ENCODE data around the gene AFMID.
"Not testable (repeated sequence)": the region's sequence is repeated elsewhere in the genome, so short reads cannot be mapped to it uniquely, and the experiment has no call there.

AFMID gene

DNA sequence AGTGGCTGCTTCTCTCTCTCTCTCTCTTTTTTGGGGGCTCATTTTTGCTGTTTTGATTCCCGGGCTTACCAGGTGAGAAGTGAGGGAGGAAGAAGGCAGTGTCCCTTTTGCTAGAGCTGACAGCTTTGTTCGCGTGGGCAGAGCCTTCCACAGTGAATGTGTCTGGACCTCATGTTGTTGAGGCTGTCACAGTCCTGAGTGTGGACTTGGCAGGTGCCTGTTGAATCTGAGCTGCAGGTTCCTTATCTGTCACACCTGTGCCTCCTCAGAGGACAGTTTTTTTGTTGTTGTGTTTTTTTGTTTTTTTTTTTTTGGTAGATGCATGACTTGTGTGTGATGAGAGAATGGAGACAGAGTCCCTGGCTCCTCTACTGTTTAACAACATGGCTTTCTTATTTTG, 36.6 kb downstream of the AFMID start:
- DNase-seq (ENCODE audit: low read depth), result no peak

DNA sequence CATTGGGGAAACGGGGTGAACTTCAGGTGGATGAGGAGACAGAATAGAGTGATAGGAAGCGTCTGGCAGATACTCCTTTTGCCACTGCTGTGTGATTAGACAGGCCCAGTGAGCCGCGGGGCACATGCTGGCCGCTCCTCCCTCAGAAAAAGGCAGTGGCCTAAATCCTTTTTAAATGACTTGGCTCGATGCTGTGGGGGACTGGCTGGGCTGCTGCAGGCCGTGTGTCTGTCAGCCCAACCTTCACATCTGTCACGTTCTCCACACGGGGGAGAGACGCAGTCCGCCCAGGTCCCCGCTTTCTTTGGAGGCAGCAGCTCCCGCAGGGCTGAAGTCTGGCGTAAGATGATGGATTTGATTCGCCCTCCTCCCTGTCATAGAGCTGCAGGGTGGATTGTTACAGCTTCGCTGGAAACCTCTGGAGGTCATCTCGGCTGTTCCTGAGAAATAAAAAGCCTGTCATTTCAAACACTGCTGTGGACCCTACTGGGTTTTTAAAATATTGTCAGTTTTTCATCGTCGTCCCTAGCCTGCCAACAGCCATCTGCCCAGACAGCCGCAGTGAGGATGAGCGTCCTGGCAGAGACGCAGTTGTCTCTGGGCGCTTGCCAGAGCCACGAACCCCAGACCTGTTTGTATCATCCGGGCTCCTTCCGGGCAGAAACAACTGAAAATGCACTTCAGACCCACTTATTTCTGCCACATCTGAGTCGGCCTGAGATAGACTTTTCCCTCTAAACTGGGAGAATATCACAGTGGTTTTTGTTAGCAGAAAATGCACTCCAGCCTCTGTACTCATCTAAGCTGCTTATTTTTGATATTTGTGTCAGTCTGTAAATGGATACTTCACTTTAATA, 37.3 kb downstream of the AFMID start:
- DNase-seq (ENCODE audit: low read depth), result no peak

DNA sequence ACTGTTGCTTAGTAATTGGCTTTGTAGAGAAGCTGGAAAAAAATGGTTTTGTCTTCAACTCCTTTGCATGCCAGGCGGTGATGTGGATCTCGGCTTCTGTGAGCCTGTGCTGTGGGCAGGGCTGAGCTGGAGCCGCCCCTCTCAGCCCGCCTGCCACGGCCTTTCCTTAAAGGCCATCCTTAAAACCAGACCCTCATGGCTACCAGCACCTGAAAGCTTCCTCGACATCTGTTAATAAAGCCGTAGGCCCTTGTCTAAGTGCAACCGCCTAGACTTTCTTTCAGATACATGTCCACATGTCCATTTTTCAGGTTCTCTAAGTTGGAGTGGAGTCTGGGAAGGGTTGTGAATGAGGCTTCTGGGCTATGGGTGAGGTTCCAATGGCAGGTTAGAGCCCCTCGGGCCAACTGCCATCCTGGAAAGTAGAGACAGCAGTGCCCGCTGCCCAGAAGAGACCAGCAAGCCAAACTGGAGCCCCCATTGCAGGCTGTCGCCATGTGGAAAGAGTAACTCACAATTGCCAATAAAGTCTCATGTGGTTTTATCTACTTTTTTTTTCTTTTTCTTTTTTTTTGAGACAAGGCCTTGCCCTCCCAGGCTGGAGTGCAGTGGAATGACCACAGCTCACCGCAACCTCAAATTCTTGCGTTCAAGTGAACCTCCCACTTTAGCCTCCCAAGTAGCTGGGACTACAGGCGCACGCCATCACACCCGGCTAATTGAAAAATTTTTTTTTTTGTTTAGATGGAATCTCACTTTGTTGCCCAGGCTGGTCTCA, 38.1 kb downstream of the AFMID start:
- no peak for DNase-seq (ENCODE audit: low read depth)

DNA sequence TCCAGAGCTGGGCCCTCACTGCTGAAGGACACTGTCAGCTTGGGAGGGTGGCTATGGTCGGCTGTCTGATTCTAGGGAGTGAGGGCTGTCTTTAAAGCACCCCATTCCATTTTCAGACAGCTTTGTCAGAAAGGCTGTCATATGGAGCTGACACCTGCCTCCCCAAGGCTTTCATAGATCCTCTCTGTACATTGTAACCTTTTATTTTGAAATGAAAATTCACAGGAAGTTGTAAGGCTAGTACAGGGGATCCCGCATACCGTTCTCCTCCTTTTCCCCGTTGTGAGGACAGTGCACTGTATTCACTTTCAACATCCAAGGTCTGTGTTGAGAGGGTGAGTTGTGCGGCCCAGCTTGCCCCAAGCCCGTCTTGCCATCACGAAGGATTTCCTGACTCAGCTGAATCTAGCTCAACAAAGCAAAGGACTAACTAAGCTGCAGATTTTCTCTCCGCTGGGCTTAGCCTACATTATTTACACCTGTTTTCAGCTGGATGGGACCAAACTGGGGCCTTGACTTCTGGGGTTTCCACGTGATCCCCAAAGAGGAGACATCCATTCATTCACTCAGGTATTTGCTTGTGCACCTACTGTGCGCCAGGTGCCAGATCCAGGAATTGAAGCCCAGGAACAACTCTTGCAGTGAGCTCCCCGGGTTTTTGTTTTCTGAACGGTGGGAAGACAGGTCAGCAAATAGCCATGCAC, 39.0 kb downstream of the AFMID start:
- no peak for DNase-seq (ENCODE audit: low read depth)

DNA sequence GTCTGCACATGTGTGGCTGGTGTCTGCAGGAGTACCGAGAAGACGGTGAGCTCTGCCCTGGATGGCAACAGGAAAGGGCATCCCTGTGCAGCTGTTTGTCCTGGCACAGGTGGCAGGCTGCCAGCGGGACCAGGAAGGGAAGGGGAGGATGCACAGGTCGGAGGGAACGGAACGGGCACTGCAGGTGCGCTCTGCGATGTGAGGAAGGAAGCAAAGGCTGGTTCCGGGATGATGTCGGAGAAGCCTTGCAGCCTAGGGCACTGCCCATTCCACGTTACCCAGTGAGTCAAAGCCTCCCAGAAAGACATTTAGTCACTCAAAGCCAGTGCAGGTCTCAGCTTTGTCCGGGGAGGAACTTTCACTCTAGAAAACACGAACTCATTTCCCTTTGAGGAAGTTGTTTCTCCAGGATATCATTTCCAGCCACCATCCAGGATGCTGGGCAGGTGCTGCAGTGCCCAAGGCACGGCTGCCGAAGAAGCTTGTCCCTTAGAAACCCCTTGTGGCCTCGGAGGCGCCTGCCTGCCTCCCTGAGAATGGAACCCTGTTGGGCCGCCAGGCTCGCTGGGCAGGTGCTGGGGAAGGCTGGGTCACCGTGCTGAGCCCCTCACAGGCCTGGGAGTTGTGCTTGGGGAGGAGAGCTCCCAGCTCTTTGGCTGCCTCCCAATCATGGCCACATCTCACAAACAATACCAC, 39.7 kb downstream of the AFMID start:
- no peak for DNase-seq (ENCODE audit: low read depth)

DNA sequence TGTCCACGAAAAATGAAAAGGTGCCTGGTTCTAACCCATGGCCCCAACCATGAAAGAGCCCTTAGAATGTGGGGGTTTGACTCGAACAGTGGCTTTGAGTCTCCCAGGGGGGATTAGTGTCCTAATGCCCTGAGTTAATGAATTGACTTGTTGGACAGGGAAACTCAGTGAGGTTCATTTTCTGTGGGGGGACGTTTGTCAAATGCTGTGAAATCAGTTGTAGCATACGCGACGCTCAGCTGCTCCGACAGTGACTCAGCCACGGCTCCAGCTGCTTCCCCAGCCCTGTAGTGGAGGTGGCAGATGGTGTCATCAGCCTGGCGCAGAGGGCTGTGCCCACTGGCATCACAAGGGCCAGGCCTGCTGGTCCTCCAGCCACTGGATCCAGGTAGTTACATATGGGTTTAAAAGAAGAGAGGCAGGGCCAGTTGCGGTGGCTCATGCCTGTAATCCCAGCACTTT, 40.3 kb downstream of the AFMID start:
- DNase-seq (ENCODE audit: low read depth), result no peak

DNA sequence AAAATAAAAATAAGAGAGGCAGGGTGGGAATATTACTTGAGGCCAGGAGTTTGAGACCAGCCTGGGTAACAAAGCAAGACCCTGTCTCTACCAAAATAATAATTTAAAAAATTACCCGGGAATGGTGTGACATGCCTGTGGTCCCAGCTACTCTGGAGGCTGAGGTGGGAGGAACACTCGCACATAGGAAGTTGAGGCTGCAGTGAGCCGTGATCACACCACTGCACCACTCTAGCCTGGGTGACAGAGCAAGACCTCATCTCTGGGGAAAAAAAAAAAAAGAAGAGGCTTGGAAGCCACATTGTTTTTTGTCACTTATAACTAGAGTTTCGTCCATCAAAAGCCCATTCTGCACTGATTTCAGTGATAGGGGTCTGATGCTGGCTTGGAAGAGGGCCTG, 41.0 kb downstream of the AFMID start:
- no peak for DNase-seq (ENCODE audit: low read depth)

DNA sequence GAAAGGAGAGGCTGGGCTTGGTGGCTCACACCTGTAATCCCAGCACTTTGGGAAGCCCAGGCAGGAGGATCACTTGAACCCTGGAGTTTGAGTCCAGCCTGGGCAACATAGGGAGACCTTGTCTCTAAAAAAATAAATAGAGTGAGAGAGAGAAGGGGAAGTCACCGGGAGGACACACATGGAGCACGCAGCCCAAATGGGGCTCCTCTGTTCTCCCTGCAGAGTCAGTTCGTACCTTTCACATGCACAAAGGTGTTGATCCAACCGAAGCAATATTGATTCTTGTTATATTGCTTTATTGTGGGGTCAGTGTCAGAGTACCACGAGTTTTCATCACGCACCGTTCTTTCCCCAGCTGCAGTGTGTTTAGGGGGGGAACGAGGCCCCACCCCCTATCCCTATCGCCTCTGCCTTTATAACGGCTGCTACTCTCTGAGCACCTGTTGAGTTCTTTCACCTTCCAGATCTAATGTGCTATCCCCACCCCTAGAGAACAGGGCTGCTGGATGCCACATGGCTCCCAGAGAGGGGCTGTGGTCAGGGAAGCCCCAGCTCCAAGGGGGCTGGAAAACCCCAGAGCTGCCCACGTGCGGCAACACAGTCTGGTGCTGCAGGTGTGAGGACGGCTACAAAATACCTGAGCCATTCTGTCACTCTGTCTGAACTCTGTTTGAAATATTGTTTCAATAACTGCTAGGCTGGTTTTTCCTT, 43.2 kb downstream of the AFMID start:
- DNase-seq (ENCODE audit: low read depth), result no peak

DNA sequence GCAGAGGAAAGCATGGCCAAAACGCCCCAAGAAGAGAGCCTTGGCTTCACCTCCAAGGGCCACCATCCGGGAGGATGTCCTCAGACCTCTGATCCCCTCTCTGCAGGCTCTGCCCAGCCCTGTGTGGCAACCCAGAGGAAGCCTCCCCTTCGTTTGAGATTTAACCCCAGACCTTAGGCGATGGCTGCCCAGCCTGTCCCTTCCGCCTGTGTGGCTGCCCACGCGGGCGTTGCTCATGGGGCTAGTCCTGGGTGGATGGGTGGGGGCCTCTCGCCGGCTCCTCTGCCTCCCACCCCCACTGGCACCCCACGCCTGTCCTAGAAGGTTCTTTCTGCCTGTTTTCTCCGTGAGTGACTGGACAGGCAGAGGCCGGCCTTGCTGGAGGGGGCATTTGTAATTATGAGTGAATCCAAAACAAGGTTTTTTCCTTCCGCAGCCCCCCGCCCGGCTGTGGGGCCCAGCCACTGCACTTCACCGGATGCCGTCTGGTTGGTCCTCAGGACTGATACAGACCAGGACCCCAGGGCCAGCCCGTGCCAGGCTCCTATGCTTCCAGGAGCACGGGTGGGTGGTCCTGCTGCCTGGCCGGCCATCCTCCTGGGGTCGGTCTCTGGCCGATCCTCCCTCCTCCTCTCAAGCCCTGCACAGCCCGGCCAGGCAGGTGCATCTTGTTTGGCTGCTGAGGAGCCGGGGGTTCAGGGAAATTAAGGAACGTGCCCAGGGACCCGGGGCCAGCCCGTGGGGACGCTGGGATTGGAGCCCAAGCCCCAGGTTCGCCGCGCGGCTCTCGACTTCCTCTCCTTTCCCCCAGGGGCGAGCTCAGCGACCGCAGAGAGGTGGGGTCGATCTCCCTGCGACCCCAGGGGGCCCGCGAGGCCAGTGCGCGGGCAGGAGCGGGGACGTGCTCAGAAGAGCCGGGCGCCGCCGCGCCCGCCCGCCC, 44.1 kb downstream of the AFMID start, which contains the start of gene TMEM235:
Gene TMEM235, plus strand, starts transcription at position 636 of the 940 bp plus-strand sequence. CDS start 393 bp downstream, outside the sequence.
- no peak for DNase-seq (ENCODE audit: low read depth)

DNA sequence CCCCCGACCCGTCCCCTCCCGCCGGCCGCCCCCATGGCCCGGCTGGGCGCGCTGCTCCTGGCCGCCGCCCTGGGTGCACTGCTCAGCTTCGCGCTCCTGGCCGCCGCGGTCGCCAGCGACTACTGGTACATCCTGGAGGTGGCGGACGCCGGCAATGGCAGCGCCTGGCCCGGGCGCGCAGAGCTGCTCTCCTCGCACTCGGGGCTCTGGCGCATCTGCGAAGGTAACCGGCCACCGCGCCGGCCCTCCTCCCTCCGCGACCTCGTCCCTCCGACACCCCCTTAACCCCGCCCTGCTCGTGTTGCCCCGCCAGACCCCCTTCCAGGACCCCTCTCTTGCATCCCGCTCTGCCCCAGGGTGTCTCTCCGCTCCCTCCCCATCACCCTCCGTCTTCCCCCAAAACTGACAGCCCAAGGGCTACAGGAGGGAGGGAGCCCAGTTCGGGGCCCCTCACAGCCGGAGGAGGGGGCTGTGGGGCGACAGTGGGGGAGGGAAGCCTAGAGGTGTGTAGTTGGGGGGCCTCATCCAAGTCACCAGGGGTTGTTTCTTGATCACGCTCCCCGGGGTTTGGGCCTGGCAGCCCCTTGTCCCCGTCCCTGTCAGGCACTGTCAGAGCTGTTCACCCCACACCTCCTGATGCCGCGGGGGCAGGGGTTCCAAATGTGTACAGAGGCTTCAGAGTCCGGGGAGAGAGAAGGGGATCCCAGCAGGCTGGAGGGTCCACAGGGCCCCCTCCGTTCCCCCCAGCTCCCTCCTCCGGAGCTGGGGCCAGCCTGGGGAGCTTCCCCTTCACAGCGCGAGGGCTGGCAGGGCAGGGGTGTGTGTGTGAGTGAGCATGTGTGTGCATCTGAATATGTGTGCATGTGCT, 45.1 kb downstream of the AFMID start:
- no peak for DNase-seq (ENCODE audit: low read depth)

DNA sequence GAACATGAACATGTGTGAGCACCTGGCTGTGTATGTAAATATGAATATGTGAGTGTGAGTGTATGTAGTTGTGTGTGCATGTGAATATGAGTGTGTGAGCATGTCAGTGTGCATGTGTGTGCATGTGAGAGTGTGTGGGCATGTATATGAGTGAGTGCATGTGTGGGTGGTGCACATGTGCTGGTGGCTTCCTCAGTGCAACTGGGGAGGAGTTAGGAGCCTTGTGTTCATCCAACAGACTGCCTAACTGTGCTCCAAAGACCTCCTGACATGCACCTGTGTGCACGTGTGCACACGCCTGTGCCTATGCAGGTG, 45.7 kb downstream of the AFMID start:
- no peak for DNase-seq (ENCODE audit: low read depth)

DNA sequence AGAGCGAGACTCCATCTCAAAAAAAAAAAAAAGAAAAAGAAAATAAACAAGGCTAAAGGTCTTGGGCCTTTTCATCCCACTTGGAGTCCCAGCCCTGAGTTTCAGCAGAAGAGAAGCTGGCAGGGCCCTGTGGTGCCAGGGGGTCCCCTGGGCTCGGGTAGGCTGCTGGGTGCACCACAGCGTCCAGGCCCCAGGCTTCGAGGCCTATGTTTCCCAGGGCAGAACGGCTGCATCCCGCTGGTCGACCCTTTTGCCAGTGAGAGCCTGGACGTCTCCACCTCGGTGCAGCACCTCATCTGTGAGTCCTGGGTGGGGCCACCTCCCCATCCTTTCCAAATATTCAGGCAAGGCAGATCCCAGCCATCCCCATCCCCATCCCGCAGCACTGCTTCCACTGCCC, 46.5 kb downstream of the AFMID start:
- no peak for DNase-seq (ENCODE audit: low read depth)

DNA sequence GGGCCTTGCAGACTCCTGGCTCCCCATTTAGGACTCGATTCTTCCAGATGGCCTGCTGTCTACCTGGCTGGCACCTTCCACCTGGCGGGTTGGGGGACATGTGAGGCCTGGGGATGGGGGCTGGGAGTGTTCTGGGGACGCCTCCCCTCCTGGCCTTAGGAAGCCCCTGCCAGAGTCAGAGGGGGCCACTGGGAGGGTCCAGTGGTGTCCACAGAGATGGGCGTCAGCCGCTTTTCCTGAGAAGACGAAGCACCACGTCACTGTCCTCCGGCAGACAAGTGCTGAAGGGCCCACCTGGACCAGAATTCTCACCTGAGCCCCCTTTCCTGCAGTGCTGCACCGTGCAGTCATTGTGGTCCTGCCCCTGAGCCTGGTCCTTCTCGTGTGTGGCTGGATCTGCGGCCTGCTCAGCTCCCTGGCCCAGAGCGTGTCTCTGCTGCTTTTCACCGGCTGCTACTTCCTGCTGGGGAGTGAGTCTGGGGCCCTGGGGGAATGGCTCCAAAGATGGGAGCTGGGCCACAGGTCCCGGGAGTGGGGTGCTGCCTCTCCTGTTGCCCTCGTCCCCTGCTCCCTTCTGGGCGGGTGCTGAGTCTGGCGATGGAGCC, 47.2 kb downstream of the AFMID start:
- DNase-seq (ENCODE audit: low read depth), result no peak

DNA sequence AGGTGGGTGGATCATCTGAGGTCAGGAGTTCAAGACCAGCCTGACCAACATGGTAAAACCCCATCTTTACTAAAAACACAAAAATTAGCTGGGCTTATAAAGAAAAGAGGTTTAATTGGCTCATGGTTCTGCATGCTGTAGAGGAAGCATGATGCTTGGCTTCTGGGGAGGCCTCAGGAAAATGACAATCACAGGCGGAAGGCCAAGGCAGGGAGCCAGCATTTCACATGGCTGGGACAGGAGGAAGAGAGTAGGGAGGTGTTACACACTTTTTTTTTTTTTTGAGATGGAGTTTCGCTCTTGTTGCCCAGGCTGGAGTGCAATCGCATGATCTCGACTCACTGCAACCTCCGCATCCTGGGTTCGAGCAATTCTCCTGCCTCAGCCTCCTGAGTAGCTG, 47.9 kb downstream of the AFMID start:
- not testable (repeated sequence) for DNase-seq (ENCODE audit: low read depth)

DNA sequence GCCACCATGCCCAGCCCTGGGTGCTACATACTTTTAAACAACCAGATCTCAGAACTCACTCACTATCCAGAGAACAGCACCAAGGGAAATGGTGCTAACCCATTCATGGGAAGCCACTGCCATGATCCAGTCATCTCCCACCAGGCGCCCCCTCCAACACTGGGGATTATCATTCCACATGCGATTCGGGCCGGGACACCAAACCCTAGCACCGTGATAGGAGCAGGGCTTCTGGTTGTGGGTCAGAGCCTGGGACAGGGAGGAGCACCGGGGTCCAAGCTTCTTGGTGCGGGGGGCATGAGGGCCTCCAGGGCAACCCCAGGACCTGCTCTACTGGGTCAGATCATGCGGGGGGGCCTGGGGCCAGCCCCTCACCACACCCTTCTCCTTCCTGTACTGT, 48.7 kb downstream of the AFMID start:
- no peak for DNase-seq (ENCODE audit: low read depth)

DNA sequence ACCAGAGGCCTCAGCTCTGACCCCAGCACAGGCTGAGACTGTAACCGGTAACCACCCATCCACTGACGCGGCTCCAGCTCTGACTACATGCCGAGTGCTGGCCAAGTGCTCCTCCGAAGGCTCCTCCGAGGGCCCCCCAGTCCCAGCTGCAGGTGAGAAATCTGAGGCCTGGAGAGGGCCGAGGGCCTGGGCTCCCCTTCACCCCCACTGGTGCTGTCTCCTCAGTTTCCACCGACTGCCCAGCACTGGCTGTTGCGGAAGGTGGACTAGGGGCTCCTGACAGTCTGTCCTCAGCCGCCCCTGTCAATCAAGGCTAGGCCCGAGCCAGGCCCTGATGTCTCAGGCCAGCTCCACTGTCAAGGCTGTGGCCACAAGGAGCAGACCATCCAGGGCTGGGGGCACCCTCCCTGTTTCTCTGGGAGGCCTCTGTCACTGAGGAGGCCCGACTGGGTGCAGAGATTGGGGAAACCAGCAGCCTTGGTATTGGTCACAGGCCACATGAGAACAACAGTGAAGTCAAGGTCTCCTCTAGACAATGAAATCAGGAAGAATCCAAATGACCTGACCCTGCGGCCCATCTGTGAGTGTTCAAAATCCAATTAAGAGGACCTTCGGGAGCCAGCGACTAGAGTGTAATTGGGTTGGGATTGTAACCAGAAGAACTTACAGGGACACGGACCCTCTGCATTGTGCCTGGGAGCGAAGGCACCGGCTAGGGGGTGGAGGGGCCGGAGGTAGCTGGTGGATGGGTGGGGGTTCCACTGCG, 49.4 kb downstream of the AFMID start:
- DNase-seq (ENCODE audit: low read depth), result no peak

DNA sequence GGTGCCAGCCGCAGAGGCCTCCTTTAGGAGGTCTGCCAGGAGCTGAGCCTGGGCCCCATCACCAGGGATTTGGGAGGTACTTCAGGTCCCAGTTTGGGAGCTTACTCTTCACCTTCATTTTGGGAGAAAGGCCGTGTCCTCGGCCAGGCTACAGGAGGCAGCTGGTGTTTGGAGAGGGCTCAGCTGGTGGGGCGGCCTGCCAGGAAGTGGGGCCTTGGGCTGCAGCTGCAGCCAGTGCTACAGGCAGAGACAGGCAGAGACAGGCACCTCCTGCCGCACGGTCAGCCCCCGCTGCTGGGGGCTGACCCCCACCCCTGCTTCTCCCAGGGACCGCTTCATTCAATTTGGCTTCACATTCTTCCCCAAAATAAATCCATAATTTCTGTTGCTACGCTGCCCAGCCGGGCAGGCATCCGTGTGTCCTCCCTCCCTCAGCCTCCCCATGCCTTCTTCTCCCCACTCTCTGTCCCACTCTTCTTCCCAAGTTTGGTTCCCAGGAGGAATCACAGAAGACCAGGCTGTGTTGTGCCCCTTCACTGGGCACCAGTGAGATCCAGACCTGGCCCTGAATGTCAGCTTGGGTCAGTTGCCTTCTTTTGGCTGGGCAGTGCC, 50.3 kb downstream of the AFMID start:
- no peak for DNase-seq (ENCODE audit: low read depth)

All from CMK (cell line).